A549 (cell line): ENCODE results near the gene PLOD2. TPM values are rescaled to one million over a fixed set of nuclear protein-coding genes. Genes with fewer than 3 reads are reported as not detected.
A peak's percentile ranks its signal among the peaks of the same experiment; 100 is the strongest.
"Not testable (repeated sequence)": the region's sequence is repeated elsewhere in the genome, so short reads cannot be mapped to it uniquely, and the experiment has no call there.

ENCODE experiments used
- ATAC-seq, 2 experiments: fragments of 200-7000 bp in 1 of 2; fragments of >200 bp in 1 of 2; cut with Nextera tagmentation in 1 of 2; cut with Tn5 transposase in 1 of 2; 3 replicates each; pipeline versions ENCODE4 v1.8.0 to v1.9.1; 2018 to 2020; ENCODE audit warnings: mild to moderate bottlenecking in 1 of 2, moderate library complexity in 1 of 2
- CTCF ChIA-PET: fragments of 300-600 bp; sonication (Branson Sonifier 250); formaldehyde crosslinking; extraction: SDS; loops from one replicate; lab custom pipeline; 2021; ENCODE audit warnings: antibody characterized with exemption, inconsistent platforms; lab: Yijun Ruan, JAX
- POLR2A ChIA-PET: fragments of 350-600 bp; formaldehyde crosslinking; extraction: SDS; loops from one replicate; lab custom pipeline; 2021; ENCODE audit warnings: antibody characterized with exemption, inconsistent platforms; lab: Yijun Ruan, JAX
- DNase-seq, 2 experiments: peaks; one replicate each; pipeline versions ENCODE4 v3.0.0 to v3.0.0-alpha.2; 2011 to 2016; ENCODE audit warnings: low read depth in 1 of 2, low spot score in 1 of 2
- FAIRE-seq: peaks from 2 replicates; lab custom pipeline; 2011; peaks lifted over from hg19 to GRCh38; lab: Jason Lieb, UNC
- H3K27ac ChIP-seq, 2 experiments: fragments of >200 bp; sonication (Bioruptor Twin); formaldehyde crosslinking; 3 replicates each; pipeline ENCODE4 v1.5.1; 2016 to 2017
- H3K4me1 ChIP-seq: fragments of >200 bp; sonication (Bioruptor Twin); formaldehyde crosslinking; 3 replicates; pipeline ENCODE4 v1.6.1; 2016
- H3K4me2 ChIP-seq: fragments of >200 bp; sonication (Bioruptor Twin); formaldehyde crosslinking; 3 replicates; pipeline ENCODE4 v1.6.1; 2016
- H3K4me3 ChIP-seq: fragments of >200 bp; sonication (Bioruptor Twin); formaldehyde crosslinking; 3 replicates; pipeline ENCODE4 v1.5.1; 2016
- H3K9me3 ChIP-seq: fragments of >200 bp; sonication (Bioruptor Twin); formaldehyde crosslinking; 3 replicates; pipeline ENCODE4 v1.6.1; 2016
- BHLHE40 ChIP-seq: IDR thresholded peaks from 2 replicates; pipeline ENCODE4 v1.6.1; 2012; ENCODE audit warnings: low read depth, low read length, inconsistent platforms
- CEBPB ChIP-seq, 2 experiments: fragments of >200 bp in 1 of 2; sonication (Bioruptor Twin) in 1 of 2; formaldehyde crosslinking in 1 of 2; IDR thresholded peaks; 2 replicates each; pipeline ENCODE4 v1.6.1; 2012 to 2016
- CHD2 ChIP-seq: fragments of 150-350 bp; IDR thresholded peaks from 2 replicates; pipeline ENCODE4 v1.6.1; 2014; ENCODE audit warnings: low read length; ENCODE audit not compliant: partially characterized antibody
- EP300 ChIP-seq, 2 experiments: fragments of >200 bp; sonication (Bioruptor Twin); formaldehyde crosslinking; IDR thresholded peaks; 2 replicates in 1 of 2; 3 replicates in 1 of 2; pipeline ENCODE4 v1.6.1; 2016 to 2017
- GATA3 ChIP-seq: IDR thresholded peaks from 2 replicates; pipeline ENCODE4 v1.6.1; 2012; ENCODE audit warnings: borderline replicate concordance
- HOXA7 ChIP-seq: fragments of 250-450 bp; sonication (Bioruptor Pico); IDR thresholded peaks from 2 replicates; pipeline ENCODE4 v1.5.0; 2020; ENCODE audit warnings: mild to moderate bottlenecking, moderate library complexity
- JUN ChIP-seq, 2 experiments: fragments of >200 bp; sonication (Bioruptor Twin); formaldehyde crosslinking; IDR thresholded peaks; 2 replicates in 1 of 2; 3 replicates in 1 of 2; pipeline ENCODE4 v1.6.1; 2016 to 2017
- JUNB ChIP-seq: fragments of >200 bp; sonication (Bioruptor Twin); formaldehyde crosslinking; IDR thresholded peaks from 2 replicates; pipeline ENCODE4 v1.6.1; 2016
- NPAS2 ChIP-seq: fragments of 250-450 bp; sonication (Bioruptor Pico); IDR thresholded peaks from 2 replicates; pipeline ENCODE4 v1.8.0; 2022; ENCODE audit warnings: mild to moderate bottlenecking, moderate library complexity, borderline replicate concordance
- POLR2AphosphoS2 ChIP-seq: conservative IDR thresholded peaks from 2 replicates; pipeline ENCODE4 v1.6.1; 2012; ENCODE audit warnings: low read length, improper control_type of control experiment, inconsistent platforms
- RARB ChIP-seq: fragments of 250-450 bp; sonication (Bioruptor Pico); IDR thresholded peaks from 2 replicates; pipeline ENCODE4 v1.8.0; 2021; ENCODE audit warnings: mild to moderate bottlenecking, moderate library complexity
- RFX5 ChIP-seq: fragments of 450-650 bp; IDR thresholded peaks from 2 replicates; pipeline ENCODE4 v1.7.1; 2014; ENCODE audit warnings: antibody characterized with exemption, mild to moderate bottlenecking, moderate library complexity
- RNF2 ChIP-seq: fragments of 200-600 bp; sonication (generic); IDR thresholded peaks from 2 replicates; pipeline ENCODE4 v1.6.1; 2016; ENCODE audit warnings: low read depth, mild to moderate bottlenecking, antibody characterized with exemption, moderate library complexity, borderline replicate concordance
- SREBF2 ChIP-seq: fragments of 450-650 bp; IDR thresholded peaks from 2 replicates; pipeline ENCODE4 v1.6.1; 2014; ENCODE audit warnings: mild to moderate bottlenecking, moderate library complexity
- TP53 ChIP-seq: fragments of 250-450 bp; sonication (Bioruptor Pico); IDR thresholded peaks from 2 replicates; pipeline ENCODE4 v1.5.0; 2021; ENCODE audit warnings: mild to moderate bottlenecking, moderate library complexity
- ZFP36 ChIP-seq: fragments of 450-650 bp; IDR thresholded peaks from 2 replicates; pipeline ENCODE4 v1.6.1; 2014; ENCODE audit warnings: borderline replicate concordance; ENCODE audit not compliant: partially characterized antibody
- WGBS: methylation state at CpG from one replicate; pipeline ENCODE4 v1.1.6; 2017; ENCODE audit errors: missing lambda C conversion rate; 5-methylcytosine and 5-hydroxymethylcytosine counted together
- polyA plus RNA-seq, 4 experiments: library from polyadenylated mRNA; depleted of rRNA in 3 of 4; stranded (reverse); fragments of >200 nt; fragmentation: RNase III in 1 of 4; extraction: RNeasy Plus Mini Kit Qiagen cat#74134 plus additional on column Dnase treatment in 1 of 4; gene quantifications; 2 replicates in 3 of 4; 3 replicates in 1 of 4; pipeline ENCODE4 v1.2.3, GENCODE V29; 2011 to 2017
- TF ChIP-seq, protein P1 (sequence below): fragments of 250-450 bp; sonication (Bioruptor Pico); IDR thresholded peaks from 2 replicates; pipeline ENCODE4 v1.5.0; 2020; ENCODE audit warnings: low read depth, mild to moderate bottlenecking, moderate library complexity
- TF ChIP-seq, protein P2 (sequence below): fragments of 450-650 bp; IDR thresholded peaks from 2 replicates; pipeline ENCODE4 v1.6.1; 2014; ENCODE audit warnings: antibody characterized with exemption
- TF ChIP-seq, protein P3 (sequence below): IDR thresholded peaks from 2 replicates; pipeline ENCODE4 v1.6.1; 2012

PLOD2 gene
- polyA plus RNA-seq, 2 of the 4 experiments (the other 2 are of a cell fraction), result 159 to 174 TPM

DNA sequence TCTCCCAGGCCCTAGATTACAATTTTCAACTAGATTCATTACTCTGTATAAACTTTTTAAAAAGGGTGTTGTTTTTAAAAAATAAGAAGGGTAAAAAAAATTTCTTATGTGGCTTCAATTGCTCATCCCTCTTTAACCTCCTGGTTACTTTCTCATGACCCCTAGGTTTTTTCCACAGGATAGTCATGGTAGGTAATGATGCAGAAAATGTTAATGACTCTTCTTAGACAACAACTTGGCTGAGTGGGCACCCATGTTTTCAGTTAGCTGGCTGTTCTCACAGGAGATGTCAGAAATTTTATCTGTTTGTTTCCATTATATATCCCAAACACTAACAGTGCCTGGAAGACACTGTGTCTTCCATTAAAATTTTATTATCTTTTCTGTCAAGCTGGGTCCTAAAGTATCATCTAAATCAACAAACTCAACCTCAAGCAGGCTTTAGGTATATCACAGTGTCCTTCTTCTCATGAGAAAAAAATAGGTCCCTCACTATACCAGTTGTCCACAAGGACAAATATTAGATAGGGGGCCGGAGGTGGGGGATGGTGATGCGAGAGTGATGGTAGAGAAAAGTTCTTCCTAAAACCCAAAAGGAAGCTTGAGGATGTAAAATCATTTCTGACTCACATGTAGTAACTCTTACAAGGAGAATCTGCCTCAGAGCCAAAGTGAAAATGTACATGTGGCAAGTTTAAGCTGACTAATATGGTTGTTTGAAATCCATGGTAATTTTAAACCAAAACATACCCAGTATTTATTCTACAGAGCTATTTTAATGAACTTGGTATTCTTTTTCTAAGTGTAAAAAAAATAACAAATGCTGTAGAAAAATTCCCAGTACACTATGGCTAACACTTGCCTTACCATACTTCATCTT is 43.3 kb downstream of the PLOD2 start:
- POLR2A ChIA-PET, result interaction anchor here (2.2 kb wide), 1 partner anchor 44 kb away, joined by 11 read pairs; the partner anchor contains the start of gene PLOD2
- H3K9me3 ChIP-seq, result no peaks in the 10 kb centered on the region
- CTCF ChIA-PET, result no interaction called here
- no peak overlapping the region for H3K4me3 ChIP-seq
- TF ChIP-seq POLR2AphosphoS2 (0 out of 2 replicates have a peak, but pooled peaks have one; percentile 24), NPAS2 (CRISPR knock-in tag) (no peak)
- 98% methylated on average over 2 of the region's 2 CpGs for WGBS
- H3K4me2 ChIP-seq, result no peak overlapping the region
- ATAC-seq (peak in 1 of 2 experiments; percentile 53; a peak in 3 of 6 replicates), DNase-seq (peak in 1 of 2 experiments; percentile 22), FAIRE-seq (no peak)
- peaks cover 31% of the 10 kb centered on the region for H3K4me1 ChIP-seq
- 0 out of 6 replicates have a peak overlapping the region, but pooled peaks of 1 of the 2 experiments have one; percentile 1 for H3K27ac ChIP-seq

DNA sequence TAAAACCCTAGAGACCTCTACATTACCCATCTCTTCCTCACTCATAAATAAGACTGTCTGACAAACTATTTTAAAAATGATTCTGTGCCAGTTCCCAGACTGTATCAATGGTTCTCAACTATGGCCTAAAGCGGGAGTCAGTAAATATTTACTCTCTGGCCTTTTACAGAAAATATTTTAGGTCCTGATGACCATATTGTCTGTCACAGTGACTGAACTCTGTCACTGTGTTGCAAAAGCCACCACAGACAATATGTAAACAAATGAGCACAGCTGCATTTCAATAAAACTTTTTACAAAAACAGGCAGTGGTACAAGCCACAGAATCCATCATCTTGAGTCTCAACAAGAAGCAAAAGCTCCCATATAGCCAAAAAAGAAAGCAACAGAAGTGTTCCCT is 45.4 kb downstream of the PLOD2 start:
- ChIA-PET CTCF (no interaction called here), POLR2A (no interaction called here)
- peak in 1 of 2 experiments; percentile 42; a peak in 2 of 6 replicates for ATAC-seq
- Histone ChIP-seq H3K4me2 (peak overlapping the region; percentile 19), H3K4me3 (no peak overlapping the region), H3K27ac (peak overlapping the region in 1 of 2 experiments; percentile 20; a peak in 1 of 6 replicates), H3K9me3 (no peaks in the 10 kb centered on the region), H3K4me1 (peaks cover 34% of the 10 kb centered on the region)
- no peak for FAIRE-seq
- TF ChIP-seq CEBPB (IDR thresholded peaks at IDR 0.05) (0 out of 4 replicates have a peak, but pooled peaks of 1 of the 2 experiments have one; percentile 42), HOXA7 (CRISPR knock-in tag) (no peak), EP300 (IDR thresholded peaks at IDR 0.05) (0 out of 5 replicates have a peak, but pooled peaks of 1 of the 2 experiments have one; percentile 21)
- peak in 1 of 2 experiments; percentile 24 for DNase-seq
- WGBS, result 50% methylated on average over 1 of the region's 1 CpG

GRCh38 chr3:146113804-146114203 is 47.2 kb downstream of the PLOD2 start:
- H3K4me2 ChIP-seq, H3K9me3 ChIP-seq, ATAC-seq, H3K4me3 ChIP-seq, H3K27ac ChIP-seq, CTCF ChIA-PET, FAIRE-seq, DNase-seq, POLR2A ChIA-PET: not testable (repeated sequence)
- 93% methylated on average over 12 of the region's 12 CpGs for WGBS
- H3K4me1 ChIP-seq, result peaks cover 41% of the 10 kb centered on the region

GRCh38 chr3:146111337-146111736 is 49.6 kb downstream of the PLOD2 start:
- FAIRE-seq (peak; percentile 51), DNase-seq (no peak)
- TF ChIP-seq CHD2, result no peak
- TF ChIP-seq, protein P1, sequence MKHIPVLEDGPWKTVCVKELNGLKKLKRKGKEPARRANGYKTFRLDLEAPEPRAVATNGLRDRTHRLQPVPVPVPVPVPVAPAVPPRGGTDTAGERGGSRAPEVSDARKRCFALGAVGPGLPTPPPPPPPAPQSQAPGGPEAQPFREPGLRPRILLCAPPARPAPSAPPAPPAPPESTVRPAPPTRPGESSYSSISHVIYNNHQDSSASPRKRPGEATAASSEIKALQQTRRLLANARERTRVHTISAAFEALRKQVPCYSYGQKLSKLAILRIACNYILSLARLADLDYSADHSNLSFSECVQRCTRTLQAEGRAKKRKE (CRISPR knock-in tag), result no peak
- TF ChIP-seq, protein P2, sequence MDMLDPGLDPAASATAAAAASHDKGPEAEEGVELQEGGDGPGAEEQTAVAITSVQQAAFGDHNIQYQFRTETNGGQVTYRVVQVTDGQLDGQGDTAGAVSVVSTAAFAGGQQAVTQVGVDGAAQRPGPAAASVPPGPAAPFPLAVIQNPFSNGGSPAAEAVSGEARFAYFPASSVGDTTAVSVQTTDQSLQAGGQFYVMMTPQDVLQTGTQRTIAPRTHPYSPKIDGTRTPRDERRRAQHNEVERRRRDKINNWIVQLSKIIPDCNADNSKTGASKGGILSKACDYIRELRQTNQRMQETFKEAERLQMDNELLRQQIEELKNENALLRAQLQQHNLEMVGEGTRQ, result no peak
- TF ChIP-seq GATA3, result no peak
- TF ChIP-seq, all 56 proteins: peak for 0
- POLR2A ChIA-PET, result interaction anchor here (1.5 kb wide), 1 partner anchor 49 kb away, joined by 3 read pairs; the partner anchor contains the start of gene PLOD2
- H3K4me2 ChIP-seq, result peak overlapping the region; percentile 61
- ATAC-seq, result no peak
- peak overlapping the region; percentile 44 to 54; a peak in 3 of 6 replicates for H3K27ac ChIP-seq
- H3K9me3 ChIP-seq, result no peaks in the 10 kb centered on the region
- CTCF ChIA-PET, result interaction anchor here (1.0 kb wide), 1 partner anchor 9 kb away, joined by 4 read pairs; no protein-coding TSS in a partner anchor
- H3K4me3 ChIP-seq, result no peak overlapping the region
- H3K4me1 ChIP-seq, result peaks cover 34% of the 10 kb centered on the region

- H3K4me1 ChIP-seq, result peaks cover 27% of the 10 kb centered on the region
- ChIA-PET CTCF (no interaction called here), POLR2A (interaction anchor here (1.5 kb wide), 1 partner anchor 51 kb away, joined by 3 read pairs; the partner anchor contains the start of gene PLOD2)
- H3K27ac ChIP-seq, result 0 out of 6 replicates have a peak overlapping the region, but pooled peaks of 1 of the 2 experiments have one; percentile 47
- ATAC-seq, result no peak
- no peaks in the 10 kb centered on the region for H3K9me3 ChIP-seq
- no peak for DNase-seq
- FAIRE-seq, result no peak
- H3K4me2 ChIP-seq, result no peak overlapping the region
- 93% methylated on average over 1 of the region's 1 CpG for WGBS
- no peak overlapping the region for H3K4me3 ChIP-seq
- TF ChIP-seq SREBF2 (no peak), BHLHE40 (no peak), RNF2 (no peak), ZFP36 (no peak), RARB (no peak), JUNB (no peak), RFX5 (no peak), JUN (IDR thresholded peaks at IDR 0.05) (no peak), TP53 (CRISPR knock-in tag) (no peak)
- TF ChIP-seq, protein P3, sequence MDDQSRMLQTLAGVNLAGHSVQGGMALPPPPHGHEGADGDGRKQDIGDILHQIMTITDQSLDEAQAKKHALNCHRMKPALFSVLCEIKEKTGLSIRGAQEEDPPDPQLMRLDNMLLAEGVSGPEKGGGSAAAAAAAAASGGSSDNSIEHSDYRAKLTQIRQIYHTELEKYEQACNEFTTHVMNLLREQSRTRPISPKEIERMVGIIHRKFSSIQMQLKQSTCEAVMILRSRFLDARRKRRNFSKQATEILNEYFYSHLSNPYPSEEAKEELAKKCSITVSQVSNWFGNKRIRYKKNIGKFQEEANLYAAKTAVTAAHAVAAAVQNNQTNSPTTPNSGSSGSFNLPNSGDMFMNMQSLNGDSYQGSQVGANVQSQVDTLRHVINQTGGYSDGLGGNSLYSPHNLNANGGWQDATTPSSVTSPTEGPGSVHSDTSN, result no peak
These were observed 50.8 kb downstream of the PLOD2 start for GRCh38 chr3:146110161-146110560.
